Adrenal gland (tissue), 5 donors: ENCODE results near the gene RPL7L1.

Experiments used
- POLR2A ChIP-seq, 2 donors: fragments of 450-650 bp; IDR thresholded peaks; one replicate each; pipeline ENCODE4 v1.6.1; 2017; ENCODE audit warnings: antibody characterized with exemption in 2 of 2, mild to moderate bottlenecking in 2 of 2, moderate library complexity in 1 of 2
- TF ChIP-seq, protein P1 (sequence below), 6 experiments: fragments of 450-650 bp in 4 of 6; fragments of 200-600 bp in 2 of 6; sonication (generic) in 1 of 6; IDR thresholded peaks; 1 replicate in 5 of 6; 2 replicates in 1 of 6; pipeline versions ENCODE4 v1.5.1 to v1.8.0; 2016 to 2021; ENCODE audit warnings: antibody characterized with exemption in 6 of 6, mild to moderate bottlenecking in 2 of 6, moderate library complexity in 1 of 6
- donor health status: DM: no; HTN: no; CAD: no.

- TF ChIP-seq, protein P1, sequence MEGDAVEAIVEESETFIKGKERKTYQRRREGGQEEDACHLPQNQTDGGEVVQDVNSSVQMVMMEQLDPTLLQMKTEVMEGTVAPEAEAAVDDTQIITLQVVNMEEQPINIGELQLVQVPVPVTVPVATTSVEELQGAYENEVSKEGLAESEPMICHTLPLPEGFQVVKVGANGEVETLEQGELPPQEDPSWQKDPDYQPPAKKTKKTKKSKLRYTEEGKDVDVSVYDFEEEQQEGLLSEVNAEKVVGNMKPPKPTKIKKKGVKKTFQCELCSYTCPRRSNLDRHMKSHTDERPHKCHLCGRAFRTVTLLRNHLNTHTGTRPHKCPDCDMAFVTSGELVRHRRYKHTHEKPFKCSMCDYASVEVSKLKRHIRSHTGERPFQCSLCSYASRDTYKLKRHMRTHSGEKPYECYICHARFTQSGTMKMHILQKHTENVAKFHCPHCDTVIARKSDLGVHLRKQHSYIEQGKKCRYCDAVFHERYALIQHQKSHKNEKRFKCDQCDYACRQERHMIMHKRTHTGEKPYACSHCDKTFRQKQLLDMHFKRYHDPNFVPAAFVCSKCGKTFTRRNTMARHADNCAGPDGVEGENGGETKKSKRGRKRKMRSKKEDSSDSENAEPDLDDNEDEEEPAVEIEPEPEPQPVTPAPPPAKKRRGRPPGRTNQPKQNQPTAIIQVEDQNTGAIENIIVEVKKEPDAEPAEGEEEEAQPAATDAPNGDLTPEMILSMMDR (IDR thresholded peaks at IDR 0.05): no peak
- no peak for TF ChIP-seq POLR2A (IDR thresholded peaks at IDR 0.05)
Observed at GRCh38 chr6:42873313-42873712, 6.1 kb upstream of the RPL7L1 start.
